Retinal pigment epithelial cell (primary cell): ENCODE data around the gene MUC4.

ENCODE experiments used
- DNase-seq: peaks from one replicate; pipeline ENCODE4 v3.0.0-alpha.2; 2010; ENCODE audit warnings: low read depth
- H3K4me3 ChIP-seq: 2 replicates; pipeline ENCODE4 v1.5.1; 2011; ENCODE audit warnings: mild to moderate bottlenecking, low read length, control low read depth, moderate library complexity
- TF ChIP-seq, protein P1 (sequence below): conservative IDR thresholded peaks from 2 replicates; pipeline ENCODE4 v1.5.1; 2011; ENCODE audit warnings: low read depth, low read length, control low read depth, inconsistent platforms

Gene MUC4

DNA sequence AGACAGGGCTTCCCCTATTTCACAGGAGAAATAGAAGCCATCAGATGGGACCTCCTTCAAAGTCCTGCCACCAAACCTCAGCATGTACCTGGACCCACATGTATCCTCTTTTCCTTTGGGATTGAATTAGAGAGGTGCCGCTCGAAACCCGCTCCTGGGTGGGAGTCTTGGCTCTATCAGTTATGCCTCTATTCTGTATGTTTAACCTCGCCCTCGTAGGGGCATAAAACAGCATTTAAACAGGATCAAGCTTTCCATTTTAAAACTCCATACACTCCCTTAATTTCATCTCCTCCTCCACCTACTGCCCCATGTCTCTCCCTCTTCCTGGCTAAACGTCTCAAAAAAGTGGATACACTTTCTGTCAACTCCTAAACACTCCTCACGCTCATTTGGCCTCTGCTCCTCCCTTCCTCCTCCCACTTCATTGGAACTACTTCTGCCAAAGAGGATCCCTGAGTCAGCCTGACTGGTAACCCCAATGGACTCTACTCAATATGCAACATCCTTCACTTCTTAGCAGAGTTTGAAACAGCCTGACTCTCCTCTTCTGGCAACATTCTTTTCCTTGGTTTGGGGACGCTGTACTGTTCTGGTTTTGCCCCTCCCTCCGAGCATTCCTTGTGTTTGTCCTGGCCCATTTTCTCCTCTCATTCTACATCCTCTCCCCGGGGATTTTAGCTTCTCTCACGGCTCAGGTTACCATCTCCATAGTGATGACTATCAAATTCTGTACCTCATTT is 114.0 kb downstream of the MUC4 start:
- DNase-seq, result no peak
- TF ChIP-seq, protein P1, sequence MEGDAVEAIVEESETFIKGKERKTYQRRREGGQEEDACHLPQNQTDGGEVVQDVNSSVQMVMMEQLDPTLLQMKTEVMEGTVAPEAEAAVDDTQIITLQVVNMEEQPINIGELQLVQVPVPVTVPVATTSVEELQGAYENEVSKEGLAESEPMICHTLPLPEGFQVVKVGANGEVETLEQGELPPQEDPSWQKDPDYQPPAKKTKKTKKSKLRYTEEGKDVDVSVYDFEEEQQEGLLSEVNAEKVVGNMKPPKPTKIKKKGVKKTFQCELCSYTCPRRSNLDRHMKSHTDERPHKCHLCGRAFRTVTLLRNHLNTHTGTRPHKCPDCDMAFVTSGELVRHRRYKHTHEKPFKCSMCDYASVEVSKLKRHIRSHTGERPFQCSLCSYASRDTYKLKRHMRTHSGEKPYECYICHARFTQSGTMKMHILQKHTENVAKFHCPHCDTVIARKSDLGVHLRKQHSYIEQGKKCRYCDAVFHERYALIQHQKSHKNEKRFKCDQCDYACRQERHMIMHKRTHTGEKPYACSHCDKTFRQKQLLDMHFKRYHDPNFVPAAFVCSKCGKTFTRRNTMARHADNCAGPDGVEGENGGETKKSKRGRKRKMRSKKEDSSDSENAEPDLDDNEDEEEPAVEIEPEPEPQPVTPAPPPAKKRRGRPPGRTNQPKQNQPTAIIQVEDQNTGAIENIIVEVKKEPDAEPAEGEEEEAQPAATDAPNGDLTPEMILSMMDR, result no peak
- H3K4me3 ChIP-seq, result no peak overlapping the region
